H1 (cell line): ENCODE data around the gene CEBPG. TPM values are rescaled to one million over a fixed set of nuclear protein-coding genes. Genes with fewer than 3 reads are reported as not detected.

Source experiments
- CTCF ChIA-PET: fragments of 300-600 bp; sonication (Branson Sonifier 250); formaldehyde crosslinking; loops from one replicate; lab custom pipeline; 2021; ENCODE audit not compliant: partially characterized antibody; lab: Charles Lee
- POLR2A ChIA-PET: fragments of 300-600 bp; sonication (Branson Sonifier 250); formaldehyde crosslinking; loops from one replicate; lab custom pipeline; 2021; ENCODE audit warnings: inconsistent platforms; ENCODE audit not compliant: partially characterized antibody; lab: Charles Lee
- DNase-seq, 2 experiments: peaks; one replicate each; pipeline versions ENCODE4 v3.0.0 to v3.0.0-alpha.2; 2010 to 2022; ENCODE audit warnings: low spot score in 2 of 2, low read depth in 1 of 2, mixed read lengths in 1 of 2
- FAIRE-seq: peaks from 2 replicates; lab custom pipeline; 2011; peaks lifted over from hg19 to GRCh38; lab: Jason Lieb, UNC
- H2AFZ ChIP-seq: 2 replicates; pipeline ENCODE4 v1.8.1; 2012; ENCODE audit warnings: low read length, inconsistent platforms
- H2AK5ac ChIP-seq: 2 replicates; pipeline ENCODE4 v1.6.1; 2013; ENCODE audit warnings: low read depth, low read length
- H2BK120ac ChIP-seq: replicated peaks from 2 replicates; pipeline ENCODE3; 2013; ENCODE audit warnings: low read depth, low read length, inconsistent platforms
- H2BK12ac ChIP-seq: 2 replicates; pipeline ENCODE4 v1.6.1; 2013; ENCODE audit warnings: low read depth, low read length
- H2BK15ac ChIP-seq: 2 replicates; pipeline ENCODE4 v1.6.1; 2013; ENCODE audit warnings: low read length
- H2BK20ac ChIP-seq: 2 replicates; pipeline ENCODE4 v1.6.1; 2013; ENCODE audit warnings: low read length
- H2BK5ac ChIP-seq: 2 replicates; pipeline ENCODE4 v1.6.1; 2013; ENCODE audit warnings: low read depth, low read length
- H3K14ac ChIP-seq: 2 replicates; pipeline ENCODE4 v1.6.1; 2013; ENCODE audit warnings: inconsistent platforms; ENCODE audit not compliant: insufficient read length
- H3K18ac ChIP-seq: 2 replicates; pipeline ENCODE4 v1.6.1; 2013; ENCODE audit warnings: low read length; ENCODE audit errors: extremely low read depth
- H3K23ac ChIP-seq: 2 replicates; pipeline ENCODE4 v1.6.1; 2013; ENCODE audit warnings: inconsistent platforms; ENCODE audit not compliant: insufficient read length
- H3K23me2 ChIP-seq: 2 replicates; pipeline ENCODE4 v1.6.1; 2013; ENCODE audit warnings: low read depth, low read length
- H3K27ac ChIP-seq: 2 replicates; pipeline ENCODE4 v1.6.1; 2011; ENCODE audit warnings: low read depth, low read length, inconsistent platforms
- H3K27me3 ChIP-seq, 4 experiments: replicated peaks in 1 of 4; 1 replicate in 1 of 4; 2 replicates in 3 of 4; pipeline versions ENCODE4 v1.6.1 to v1.8.1; 2011 to 2013; ENCODE audit warnings: low read length in 3 of 4, mild to moderate bottlenecking in 3 of 4, inconsistent platforms in 2 of 4, mixed read lengths in 2 of 4, moderate library complexity in 1 of 4; ENCODE audit not compliant: control insufficient read depth in 3 of 4, insufficient read depth in 3 of 4; ENCODE audit errors: extremely low read depth in 1 of 4
- H3K36me3 ChIP-seq, 4 experiments: 2 replicates each; pipeline versions ENCODE4 v1.6.1 to v1.8.1; 2011 to 2013; ENCODE audit warnings: mild to moderate bottlenecking in 4 of 4, low read length in 3 of 4, moderate library complexity in 2 of 4, control low read depth in 1 of 4, inconsistent platforms in 1 of 4; ENCODE audit not compliant: insufficient read depth in 4 of 4, control insufficient read depth in 2 of 4
- H3K4ac ChIP-seq: replicated peaks from 2 replicates; pipeline ENCODE3; 2013; ENCODE audit warnings: low read length, low read depth, mixed read lengths, inconsistent platforms; ENCODE audit not compliant: insufficient read length
- H3K4me1 ChIP-seq, 4 experiments: replicated peaks in 1 of 4; 1 replicate in 1 of 4; 2 replicates in 3 of 4; pipeline versions ENCODE4 v1.6.1 to v1.8.1; 2011 to 2013; ENCODE audit warnings: low read length in 3 of 4, inconsistent platforms in 2 of 4, mixed read lengths in 1 of 4; ENCODE audit not compliant: insufficient read depth in 4 of 4, control insufficient read depth in 3 of 4
- H3K4me2 ChIP-seq, 2 experiments: 2 replicates each; pipeline versions ENCODE4 v1.6.1 to v1.8.1; 2011 to 2013; ENCODE audit warnings: low read depth in 2 of 2, low read length in 2 of 2, control low read depth in 1 of 2, inconsistent platforms in 1 of 2, mild to moderate bottlenecking in 1 of 2; ENCODE audit not compliant: insufficient read depth in 1 of 2
- H3K4me3 ChIP-seq, 4 experiments: fragments of 200-600, 300-600 bp in 1 of 4; sonication (generic), shearing (Covaris generic), sonication (Bioruptor Twin) in 1 of 4; 2 replicates each; pipeline versions ENCODE4 v1.5.1 to v1.8.1; 2011 to 2016; ENCODE audit warnings: low read length in 4 of 4, low read depth in 3 of 4, control low read depth in 2 of 4, inconsistent platforms in 2 of 4, mild to moderate bottlenecking in 2 of 4, mixed read lengths in 1 of 4, moderate library complexity in 1 of 4; ENCODE audit not compliant: insufficient read depth in 2 of 4; ENCODE audit errors: extremely low read depth in 1 of 4
- H3K56ac ChIP-seq: replicated peaks from 2 replicates; pipeline ENCODE3; 2013; ENCODE audit warnings: low read depth, mild to moderate bottlenecking, mixed read lengths, low read length, inconsistent platforms; ENCODE audit not compliant: insufficient read length
- H3K79me1 ChIP-seq: 2 replicates; pipeline ENCODE4 v1.6.1; 2013; ENCODE audit warnings: low read depth, low read length, control low read depth
- H3K79me2 ChIP-seq, 2 experiments: 2 replicates each; pipeline versions ENCODE4 v1.6.1 to v1.8.1; 2012 to 2013; ENCODE audit warnings: low read length in 2 of 2, mild to moderate bottlenecking in 2 of 2, inconsistent platforms in 1 of 2; ENCODE audit not compliant: insufficient read depth in 2 of 2, control insufficient read depth in 1 of 2
- H3K9ac ChIP-seq, 4 experiments: replicated peaks in 1 of 4; 1 replicate in 1 of 4; 2 replicates in 3 of 4; pipeline versions ENCODE4 v1.6.1 to v1.8.1; 2011 to 2013; ENCODE audit warnings: low read depth in 3 of 4, low read length in 3 of 4, control low read depth in 2 of 4, mild to moderate bottlenecking in 2 of 4, moderate library complexity in 2 of 4, inconsistent platforms in 1 of 4; ENCODE audit errors: extremely low read depth in 1 of 4
- H3K9me3 ChIP-seq, 2 experiments: 2 replicates each; pipeline versions ENCODE4 v1.6.1 to v1.8.1; 2012 to 2013; ENCODE audit warnings: mild to moderate bottlenecking in 2 of 2, moderate library complexity in 2 of 2, control low read depth in 1 of 2, inconsistent platforms in 1 of 2, low read depth in 1 of 2, low read length in 1 of 2, mixed read lengths in 1 of 2; ENCODE audit not compliant: insufficient read depth in 2 of 2
- H4K20me1 ChIP-seq, 2 experiments: replicated peaks in 1 of 2; 2 replicates each; pipeline versions ENCODE3 to v1.8.1; 2011 to 2013; ENCODE audit warnings: inconsistent platforms in 2 of 2, low read length in 2 of 2, mild to moderate bottlenecking in 1 of 2; ENCODE audit not compliant: insufficient read depth in 2 of 2, control insufficient read depth in 1 of 2
- H4K5ac ChIP-seq: 2 replicates; pipeline ENCODE4 v1.6.1; 2013; ENCODE audit warnings: low read length, low read depth, mixed read lengths, inconsistent platforms; ENCODE audit not compliant: insufficient read length
- H4K8ac ChIP-seq: 2 replicates; pipeline ENCODE4 v1.8.0; 2013; ENCODE audit warnings: mild to moderate bottlenecking, moderate library complexity, low read length, inconsistent platforms; ENCODE audit not compliant: insufficient read depth; ENCODE audit errors: extremely low read depth
- H4K91ac ChIP-seq: replicated peaks from 2 replicates; pipeline ENCODE3; 2013; ENCODE audit warnings: low read length, mixed read lengths, inconsistent platforms; ENCODE audit not compliant: insufficient read length
- EZH2 ChIP-seq: fragments of 200-600 bp; sonication (generic); IDR thresholded peaks from 2 replicates; pipeline ENCODE4 v1.7.1; 2012; ENCODE audit warnings: low read depth, mild to moderate bottlenecking, moderate library complexity, low read length, inconsistent platforms; ENCODE audit not compliant: severe bottlenecking
- MAFK ChIP-seq: IDR thresholded peaks from 2 replicates; pipeline ENCODE4 v1.6.1; 2012; ENCODE audit warnings: low read depth, mild to moderate bottlenecking, improper control_type of control experiment, low read length
- POLR2AphosphoS5 ChIP-seq: IDR thresholded peaks from 2 replicates; pipeline ENCODE4 v1.6.1; 2011; ENCODE audit warnings: low read depth, low read length
- WGBS, 2 experiments: shearing (Covaris generic) in 1 of 2; methylation state at CpG; one replicate each; pipeline versions ENCODE4 v1.1.6 to v1.1.7; 2013 to 2015; ENCODE audit warnings: low lambda C conversion rate in 2 of 2, mixed read lengths in 2 of 2, inconsistent platforms in 1 of 2, low coverage in 1 of 2, missing lambda C conversion rate in 1 of 2; ENCODE audit not compliant: insufficient replicate concordance in 2 of 2, insufficient coverage in 1 of 2, insufficient read length in 1 of 2; ENCODE audit errors: extremely low coverage in 1 of 2, missing lambda C conversion rate in 1 of 2; 5-methylcytosine and 5-hydroxymethylcytosine counted together
- polyA plus RNA-seq, 7 experiments: library from polyadenylated mRNA; depleted of rRNA in 3 of 7; stranded (reverse) in 5 of 7; unstranded in 2 of 7; fragments of >200 nt in 5 of 7; fragments of 200-250 nt in 2 of 7; gene quantifications; 1 replicate in 5 of 7; 2 replicates in 1 of 7; 4 replicates in 1 of 7; pipeline versions ENCODE4 v1.2.1 to v1.2.3, GENCODE V29; 2011 to 2013; ENCODE audit warnings: missing spikeins in 2 of 7, mixed read lengths in 2 of 7
- total RNA-seq: library from RNA; stranded (reverse); fragmentation: NEBNext Ultra II Directional; extraction: Animal tissue kit (Norgen Biotek cat#: 25700); gene quantifications from 2 replicates; pipeline ENCODE4 v1.2.1, GENCODE V29; 2021

Gene CEBPG
- total and polyA plus RNA-seq, 2 of the 8 experiments (the other 6 are each of a cell fraction or from before 2014, with no cell fraction given) = 12.3 to 35.4 TPM

- H4K8ac ChIP-seq = no peak overlapping the region
- no peak overlapping the region for H3K23ac ChIP-seq
- H3K23me2 ChIP-seq = no peaks in the 10 kb centered on the region
- H2BK15ac ChIP-seq = no peak overlapping the region
- no peak overlapping the region for H3K14ac ChIP-seq
- H3K27ac ChIP-seq = no peak overlapping the region
- H3K27me3 ChIP-seq = no peaks in the 10 kb centered on the region
- TF ChIP-seq POLR2AphosphoS5 = no peak
- TF ChIP-seq MAFK = no peak
- no peak for TF ChIP-seq EZH2
- no peak overlapping the region for H4K5ac ChIP-seq
- DNase-seq (no peak), FAIRE-seq (no peak)
- no peaks in the 10 kb centered on the region for H3K4me1 ChIP-seq
- no peak overlapping the region for H2AFZ ChIP-seq
- no peak overlapping the region for H2BK5ac ChIP-seq
- H2BK12ac ChIP-seq = no peak overlapping the region
- no peak overlapping the region for H2BK20ac ChIP-seq
- no peaks in the 10 kb centered on the region for H3K36me3 ChIP-seq
- ChIA-PET POLR2A (interaction anchor here (1.1 to 1.5 kb wide), 2 partner anchors 9 to 10 kb away, joined by 3 to 4 read pairs; no protein-coding TSS in a partner anchor), CTCF (no interaction called here)
- H3K79me1 ChIP-seq = no peaks in the 10 kb centered on the region
- WGBS, 2 experiments = 92% methylated on average over 8 of the region's 8 CpGs; no CpG with 5 or more reads in 1 of the 2 experiments
- H4K20me1 ChIP-seq = no peaks in the 10 kb centered on the region
- H2BK120ac ChIP-seq = no peak overlapping the region
- no peak overlapping the region for H4K91ac ChIP-seq
- H3K4me3 ChIP-seq = no peak overlapping the region
- no peaks in the 10 kb centered on the region for H3K9me3 ChIP-seq
- no peaks in the 10 kb centered on the region for H3K79me2 ChIP-seq
- no peak overlapping the region for H3K56ac ChIP-seq
- no peak overlapping the region for H3K4ac ChIP-seq
- no peak overlapping the region for H3K4me2 ChIP-seq
- no peak overlapping the region for H3K9ac ChIP-seq
- no peak overlapping the region for H3K18ac ChIP-seq
- no peak overlapping the region for H2AK5ac ChIP-seq
Measured at GRCh38 chr19:33329060-33329459, 44.4 kb upstream of the CEBPG start.
